Keratinocyte (primary cell): ENCODE measurements around the gene PAX4. TPM values are rescaled to one million over a fixed set of nuclear protein-coding genes. Genes with fewer than 3 reads are reported as not detected.

ENCODE experiments used
- DNase-seq: peaks from one replicate; pipeline ENCODE4 v3.0.0-alpha.2; 2011; ENCODE audit warnings: low read depth, missing footprints, low spot score
- FAIRE-seq: peaks from 2 replicates; lab custom pipeline; 2011; peaks lifted over from hg19 to GRCh38; lab: Jason Lieb, UNC
- H2AFZ ChIP-seq: 2 replicates; pipeline ENCODE4 v1.6.0; 2012; ENCODE audit warnings: low read length, control low read depth, inconsistent platforms; ENCODE audit not compliant: control insufficient read depth
- H3K27ac ChIP-seq: 2 replicates; pipeline ENCODE4 v1.5.1; 2011; ENCODE audit warnings: low read length; ENCODE audit not compliant: control insufficient read depth, insufficient read depth
- H3K27me3 ChIP-seq: 3 replicates; pipeline ENCODE4 v1.6.0; 2011; ENCODE audit warnings: low read length; ENCODE audit not compliant: control insufficient read depth, insufficient read depth; ENCODE audit errors: extremely low read depth
- H3K36me3 ChIP-seq, 2 experiments: 2 replicates in 1 of 2; 3 replicates in 1 of 2; pipeline ENCODE4 v1.5.1; 2011; ENCODE audit warnings: low read length in 2 of 2, mild to moderate bottlenecking in 1 of 2; ENCODE audit not compliant: control insufficient read depth in 2 of 2, insufficient read depth in 2 of 2; ENCODE audit errors: extremely low read depth in 1 of 2
- H3K4me1 ChIP-seq: 3 replicates; pipeline ENCODE4 v1.5.1; 2011; ENCODE audit warnings: low read length; ENCODE audit not compliant: control insufficient read depth, insufficient read depth; ENCODE audit errors: extremely low read depth
- H3K4me2 ChIP-seq: 3 replicates; pipeline ENCODE4 v1.6.0; 2011; ENCODE audit warnings: low read depth, low read length; ENCODE audit not compliant: control insufficient read depth, insufficient read depth; ENCODE audit errors: extremely low read depth
- H3K4me3 ChIP-seq, 3 experiments: fragments of 200-600 bp in 1 of 3; sonication (generic) in 1 of 3; 2 replicates in 2 of 3; 3 replicates in 1 of 3; pipeline ENCODE4 v1.5.1; 2011 to 2016; ENCODE audit warnings: low read length in 3 of 3, mild to moderate bottlenecking in 3 of 3, control low read depth in 2 of 3, inconsistent platforms in 1 of 3, low read depth in 1 of 3, mixed read lengths in 1 of 3, mixed run types in 1 of 3, moderate library complexity in 1 of 3; ENCODE audit not compliant: control insufficient read depth in 2 of 3, insufficient read depth in 2 of 3; ENCODE audit errors: extremely low read depth in 1 of 3
- H3K79me2 ChIP-seq: 2 replicates; pipeline ENCODE4 v1.6.0; 2012; ENCODE audit warnings: low read length; ENCODE audit not compliant: control insufficient read depth, insufficient read depth
- H3K9ac ChIP-seq: 3 replicates; pipeline ENCODE4 v1.6.0; 2011; ENCODE audit warnings: low read length; ENCODE audit not compliant: control insufficient read depth, insufficient read depth; ENCODE audit errors: extremely low read depth
- H3K9me1 ChIP-seq: 3 replicates; pipeline ENCODE4 v1.6.0; 2011; ENCODE audit warnings: low read length; ENCODE audit not compliant: control insufficient read depth, insufficient read depth; ENCODE audit errors: extremely low read depth
- H3K9me3 ChIP-seq: 2 replicates; pipeline ENCODE4 v1.5.1; 2012; ENCODE audit warnings: low read depth, low read length; ENCODE audit not compliant: control insufficient read depth
- H4K20me1 ChIP-seq: 3 replicates; pipeline ENCODE4 v1.6.0; 2011; ENCODE audit warnings: low read length; ENCODE audit not compliant: control insufficient read depth, insufficient read depth; ENCODE audit errors: extremely low read depth
- CTCF ChIP-seq, 3 experiments: IDR thresholded peaks in 1 of 3; conservative IDR thresholded peaks in 1 of 3; optimal IDR thresholded peaks in 1 of 3; 2 replicates in 2 of 3; 3 replicates in 1 of 3; pipeline versions ENCODE3 to v1.5.1; 2011; ENCODE audit warnings: low read length in 3 of 3, mild to moderate bottlenecking in 3 of 3, moderate library complexity in 2 of 3, control low read depth in 1 of 3, inconsistent platforms in 1 of 3; ENCODE audit not compliant: insufficient read depth in 2 of 3; ENCODE audit errors: extremely low read depth in 1 of 3
- EZH2 ChIP-seq: IDR thresholded peaks from one replicate; pipeline ENCODE4 v1.6.1; 2012; ENCODE audit warnings: inconsistent platforms, mild to moderate bottlenecking, low read length, moderate library complexity
- dilution Hi-C: fragments of 300-500 bp; cut with MboI; formaldehyde crosslinking; loops from one replicate; pipeline ENCODE4 v1.7.0; 2020; ENCODE audit warnings: low sequenced_read_pairs; ENCODE audit not compliant: extremely low pct_ligation_motif_present
- polyA plus RNA-seq, 5 experiments: library from polyadenylated mRNA; depleted of rRNA in 3 of 5; stranded (reverse) in 3 of 5; stranded (forward) in 1 of 5; unstranded in 1 of 5; fragments of >200 nt; gene quantifications; 1 replicate in 1 of 5; 2 replicates in 3 of 5; 3 replicates in 1 of 5; pipeline versions ENCODE4 v1.2.1 to v1.2.3, GENCODE V29; 2011 to 2012; ENCODE audit warnings: missing spikeins in 2 of 5, low read depth in 1 of 5, low replicate concordance in 1 of 5

The PAX4 gene
- polyA plus RNA-seq, 1 donor (not counting 4 experiments of a cell fraction or from before 2014, with no cell fraction given), result not detected

GRCh38 chr7:127588697-127589482, 29.1 kb downstream of the PAX4 start:
- H3K27ac ChIP-seq, result peak overlapping the region; percentile 79
- DNase-seq, result no peak

GRCh38 chr7:127588019-127588696, 29.8 kb downstream of the PAX4 start, which contains the start of gene ARF5:
ARF5 (plus strand) TSS chr7:127588411; CDS start chr7:127588499, 88 bp downstream.
- peaks cover 9% of the 10 kb centered on the region in 2 experiments for H3K36me3 ChIP-seq
- peaks cover 35% of the 10 kb centered on the region for H3K4me1 ChIP-seq
- peak within 1 kb of the TSS; percentile 85 to 88 (median 88) for H3K4me3 ChIP-seq
- peak within 1 kb of the TSS; percentile 79 for H3K27ac ChIP-seq
- peaks cover 2% of the 10 kb centered on the region for H3K9me1 ChIP-seq
- no peaks in the 10 kb centered on the region for H4K20me1 ChIP-seq
- H3K79me2 ChIP-seq, result peaks cover 35% of the 10 kb centered on the region
- DNase-seq (no peak), FAIRE-seq (no peak)
- TF ChIP-seq EZH2, result no peak
- no peak for TF ChIP-seq CTCF (optimal IDR thresholded peaks at IDR 0.05 in 1 of 3, IDR thresholded peaks at IDR 0.05 in 1 of 3, conservative IDR thresholded peaks at IDR 0.05 in 1 of 3; ENCODE audit: extremely low read depth in 1 of 3, insufficient read depth in 2 of 3, low read length in 3 of 3)
- H3K4me2 ChIP-seq, result peak within 1 kb of the TSS; percentile 86
- dilution Hi-C loops, result no loop called here
- peak within 1 kb of the TSS; percentile 90 for H3K9ac ChIP-seq
- no peaks in the 10 kb centered on the region for H3K27me3 ChIP-seq
- H3K9me3 ChIP-seq, result no peaks in the 10 kb centered on the region
- peak within 1 kb of the TSS; percentile 88 for H2AFZ ChIP-seq

More at GRCh38 chr7:127588697-127589482, 29.1 kb downstream of the PAX4 start:
- Histone ChIP-seq H3K9me1 (peaks cover 2% of the 10 kb centered on the region), H3K4me1 (peaks cover 30% of the 10 kb centered on the region), H2AFZ (peak overlapping the region; percentile 88), H3K4me3 (peak overlapping the region; percentile 85 to 88 (median 88)), H3K4me2 (peak overlapping the region; percentile 86), H3K9ac (peak overlapping the region; percentile 90), H3K79me2 (peaks cover 29% of the 10 kb centered on the region), H4K20me1 (no peaks in the 10 kb centered on the region), H3K9me3 (no peaks in the 10 kb centered on the region), H3K36me3 (peaks cover 9% of the 10 kb centered on the region in 2 experiments), H3K27me3 (no peaks in the 10 kb centered on the region)
- TF ChIP-seq CTCF (optimal IDR thresholded peaks at IDR 0.05 in 1 of 3, IDR thresholded peaks at IDR 0.05 in 1 of 3, conservative IDR thresholded peaks at IDR 0.05 in 1 of 3; ENCODE audit: extremely low read depth in 1 of 3, insufficient read depth in 2 of 3, low read length in 3 of 3) (peak; percentile 49 to 86 (median 55)), EZH2 (no peak)
- no peak for FAIRE-seq
- dilution Hi-C loops, result no loop called here
